GM21825 (cell line): ENCODE measurements around the gene UTP3.
"Not testable (repeated sequence)": the region's sequence is repeated elsewhere in the genome, so short reads cannot be mapped to it uniquely, and the experiment has no call there.

ENCODE experiments used
- ATAC-seq: cut with Tn5 transposase; IDR thresholded peaks from one replicate; pipeline ENCODE4 v1.9.1; 2021; ENCODE audit warnings: mild to moderate bottlenecking, moderate library complexity; ENCODE audit not compliant: unreplicated experiment

UTP3 gene

DNA sequence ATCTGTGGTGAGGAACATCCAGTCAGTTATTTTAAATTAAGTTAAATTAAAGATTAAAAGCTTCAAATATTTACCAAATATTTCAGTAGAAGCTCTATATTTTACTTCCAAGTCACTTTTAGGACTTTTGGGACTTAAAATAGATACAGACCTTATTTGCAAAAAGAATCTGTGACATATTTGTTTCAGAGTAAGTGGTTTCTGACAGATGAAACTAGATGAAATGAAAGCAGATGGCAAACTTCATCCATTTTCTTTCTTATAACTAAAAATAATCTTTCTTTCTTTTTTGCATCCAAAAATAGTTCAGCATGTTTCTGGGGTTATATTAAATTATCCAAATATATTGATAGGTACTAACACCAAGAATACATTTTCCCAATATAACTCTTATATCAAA lies 6.6 kb upstream of the UTP3 start:
- ATAC-seq = peak; percentile 34

DNA sequence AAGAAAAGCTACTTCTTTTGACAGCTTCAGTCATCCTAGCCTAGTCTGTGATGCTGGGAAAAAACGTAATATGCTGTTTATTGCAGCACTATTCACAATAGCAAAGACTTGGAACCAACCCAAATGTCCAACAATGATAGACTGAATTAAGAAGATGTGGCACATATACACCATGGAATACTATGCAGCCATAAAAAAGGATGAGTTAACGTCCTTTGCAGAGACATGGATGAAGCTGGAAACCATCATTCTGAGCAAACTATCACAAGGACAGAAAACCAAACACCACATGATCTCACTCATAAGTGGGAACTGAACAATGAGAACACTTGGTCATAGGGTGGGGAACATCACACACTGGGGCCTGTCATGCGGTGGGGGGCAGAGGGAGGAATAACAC lies 6.2 kb upstream of the UTP3 start:
- not testable (repeated sequence) for ATAC-seq

DNA sequence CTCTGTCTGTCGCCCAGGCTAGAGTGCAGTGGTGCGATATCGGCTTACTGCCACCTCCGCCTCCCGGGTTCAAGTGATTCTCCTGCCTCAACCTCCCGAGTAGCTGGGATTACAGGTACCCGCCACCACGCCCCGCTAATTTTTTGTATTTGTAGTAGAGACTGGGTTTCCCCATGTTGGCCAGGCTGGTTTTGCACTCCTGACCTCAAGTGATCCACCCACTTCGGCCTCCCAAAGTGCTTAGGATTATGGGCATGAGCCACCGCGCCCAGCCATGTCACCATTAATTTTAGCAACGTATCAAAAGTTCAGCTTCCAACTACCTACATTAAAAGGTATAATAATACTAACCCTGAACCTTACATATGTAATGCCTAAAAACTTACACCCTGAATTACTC lies 940 bp upstream of the UTP3 start:
- no peak for ATAC-seq

DNA sequence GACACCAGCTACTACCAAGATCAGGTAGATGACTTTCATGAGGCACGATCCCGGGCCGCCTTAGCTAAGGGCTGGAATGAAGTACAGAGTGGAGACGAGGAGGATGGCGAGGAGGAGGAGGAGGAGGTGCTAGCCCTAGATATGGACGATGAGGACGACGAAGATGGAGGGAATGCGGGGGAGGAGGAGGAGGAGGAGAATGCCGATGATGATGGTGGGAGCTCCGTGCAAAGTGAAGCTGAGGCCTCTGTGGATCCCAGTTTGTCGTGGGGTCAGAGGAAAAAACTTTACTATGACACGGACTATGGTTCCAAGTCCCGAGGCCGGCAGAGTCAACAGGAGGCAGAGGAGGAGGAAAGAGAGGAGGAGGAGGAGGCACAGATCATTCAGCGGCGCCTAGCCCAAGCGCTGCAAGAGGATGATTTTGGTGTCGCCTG lies 481 bp downstream of the UTP3 start:
- ATAC-seq = no peak

DNA sequence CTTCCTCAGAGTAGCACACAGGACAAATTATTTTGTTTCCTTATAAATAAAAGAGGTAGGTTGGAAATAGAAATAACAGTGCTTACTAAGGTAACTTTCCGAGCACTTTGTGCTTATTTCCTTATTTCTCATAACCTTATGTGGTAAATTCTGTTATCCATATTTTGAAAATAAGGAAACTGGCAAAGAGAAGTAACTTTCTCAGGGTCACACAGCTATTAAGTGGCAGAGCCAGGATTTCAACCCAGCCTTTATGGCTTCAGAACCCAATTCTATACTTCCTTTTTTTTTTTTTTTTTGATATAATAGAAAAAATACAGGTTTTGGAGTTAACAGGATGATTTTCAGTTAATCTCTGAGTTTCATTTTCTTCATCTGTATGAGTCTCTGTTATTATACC lies 3.3 kb downstream of the UTP3 start:
- no peak for ATAC-seq

DNA sequence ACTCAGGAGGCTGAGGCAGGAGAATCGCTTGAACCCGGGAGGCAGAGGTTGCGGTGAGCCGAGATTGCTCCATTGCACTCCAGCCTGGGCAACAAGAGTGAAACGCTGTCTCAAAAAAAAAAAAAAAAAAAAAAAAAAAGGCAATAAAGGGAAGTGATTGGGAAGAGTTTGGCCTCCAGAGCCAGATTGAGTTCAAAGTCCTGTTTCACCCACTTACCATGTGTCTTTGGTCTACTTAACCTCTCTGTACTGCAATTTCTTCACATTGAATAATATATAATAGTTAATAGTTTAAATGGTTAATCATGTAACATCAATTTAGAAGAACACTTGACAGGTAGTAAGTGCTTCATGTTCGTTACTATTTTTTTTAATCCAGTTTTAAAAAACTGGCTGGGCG lies 6.3 kb downstream of the UTP3 start:
- ATAC-seq = not testable (repeated sequence)

DNA sequence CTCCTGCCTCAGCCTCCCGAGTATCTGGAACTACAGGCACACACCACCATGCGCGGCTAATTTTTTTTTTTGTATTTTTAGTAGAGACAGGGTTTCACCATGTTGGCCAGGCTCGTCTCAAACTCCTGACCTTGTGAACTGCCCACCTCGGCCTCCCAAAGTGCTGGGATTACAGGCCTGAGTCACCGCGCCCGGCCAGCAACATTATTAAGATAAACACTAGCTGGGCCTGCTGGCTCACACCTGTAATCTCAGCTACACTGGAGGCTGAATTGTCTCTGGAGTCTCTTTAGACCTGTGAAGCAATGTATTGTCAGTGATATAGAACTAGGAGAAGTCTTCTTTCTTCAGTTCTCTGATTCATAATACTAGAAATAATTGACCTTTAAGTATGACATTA lies 10.1 kb downstream of the UTP3 start:
- not testable (repeated sequence) for ATAC-seq

DNA sequence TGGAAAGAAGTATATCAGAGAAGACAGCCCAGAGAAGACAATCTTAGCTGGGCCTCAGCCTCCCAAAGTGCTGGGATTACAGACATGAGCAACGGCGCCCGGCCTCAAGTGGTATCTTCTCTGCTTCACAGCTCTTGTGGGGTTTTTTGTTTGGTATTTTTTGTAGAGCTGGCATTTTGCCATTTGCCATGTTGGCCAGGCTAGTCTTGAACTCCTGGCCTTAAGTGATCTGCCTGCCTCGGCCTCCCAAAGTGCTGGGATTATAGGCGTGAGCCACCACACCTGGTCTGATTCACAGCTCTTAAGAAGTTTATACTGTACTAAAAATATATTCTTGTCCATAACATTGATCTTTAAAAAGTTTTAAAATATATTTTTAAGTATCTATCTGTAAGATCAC lies 12.4 kb downstream of the UTP3 start:
- ATAC-seq = no peak

DNA sequence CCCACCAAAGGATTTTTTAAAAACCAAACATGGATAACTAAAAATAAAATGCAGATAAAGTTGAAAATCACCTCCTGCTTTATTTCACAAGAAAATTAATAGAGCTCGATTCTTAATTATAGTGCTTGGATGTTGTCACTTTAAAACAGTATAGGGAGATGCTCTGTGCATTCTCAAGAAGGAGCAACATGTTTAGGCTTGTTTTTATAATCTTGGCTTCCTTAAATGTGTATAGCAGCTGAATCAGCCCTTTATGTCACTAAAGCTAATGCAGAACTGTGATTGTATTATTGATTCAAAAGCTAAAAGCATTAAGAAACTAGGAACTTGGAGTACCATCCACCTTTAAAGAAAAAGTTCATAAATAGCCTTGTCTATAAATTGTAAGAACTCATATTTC lies 12.9 kb downstream of the UTP3 start:
- ATAC-seq = no peak

DNA sequence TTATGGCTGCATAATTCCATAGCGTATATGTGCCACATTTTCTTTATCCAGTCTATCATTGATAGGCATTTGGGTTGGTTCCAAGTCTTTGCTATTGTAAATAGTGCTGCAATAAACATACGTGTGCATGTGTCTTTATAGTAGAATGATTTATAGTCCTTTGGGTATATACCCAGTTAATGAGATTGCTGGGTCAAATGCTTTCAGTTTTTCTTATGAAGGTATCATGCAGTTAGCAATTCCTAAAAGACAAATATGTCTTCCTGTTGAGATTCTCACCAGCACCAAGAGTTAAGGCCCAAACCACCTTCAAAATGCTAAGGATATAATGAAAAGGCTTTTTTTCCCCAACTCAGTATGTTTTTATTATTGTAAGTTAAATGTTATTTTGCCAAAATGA lies 14.3 kb downstream of the UTP3 start:
- ATAC-seq = not testable (repeated sequence)

DNA sequence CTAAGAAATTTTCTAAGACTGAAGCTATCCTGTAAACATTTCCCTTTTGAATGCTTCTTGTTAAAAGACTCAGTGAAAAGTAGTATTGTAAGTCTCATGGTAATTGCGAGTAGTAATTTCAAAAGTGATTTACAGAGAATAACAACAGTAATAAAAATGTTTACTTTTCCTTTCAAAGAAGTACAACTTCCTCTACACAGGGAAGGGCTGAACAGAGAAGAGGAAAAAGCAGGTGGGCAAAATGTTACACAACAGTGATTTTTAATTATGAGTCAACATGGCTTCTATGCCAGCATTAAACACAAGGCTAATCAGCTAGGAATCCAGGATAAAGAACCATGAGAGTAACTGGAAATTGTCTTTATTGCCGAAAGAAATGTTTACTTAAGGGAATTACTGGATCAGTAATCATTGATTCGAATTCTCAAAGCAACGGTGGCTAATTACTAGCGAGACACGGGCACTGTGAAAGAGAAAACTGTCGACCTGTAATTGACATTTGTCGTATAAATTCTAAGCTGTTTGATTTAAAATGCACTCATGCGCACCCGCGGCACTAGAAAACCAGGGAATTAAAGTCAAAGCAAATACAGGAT lies 15.4 kb downstream of the UTP3 start:
- no peak for ATAC-seq

DNA sequence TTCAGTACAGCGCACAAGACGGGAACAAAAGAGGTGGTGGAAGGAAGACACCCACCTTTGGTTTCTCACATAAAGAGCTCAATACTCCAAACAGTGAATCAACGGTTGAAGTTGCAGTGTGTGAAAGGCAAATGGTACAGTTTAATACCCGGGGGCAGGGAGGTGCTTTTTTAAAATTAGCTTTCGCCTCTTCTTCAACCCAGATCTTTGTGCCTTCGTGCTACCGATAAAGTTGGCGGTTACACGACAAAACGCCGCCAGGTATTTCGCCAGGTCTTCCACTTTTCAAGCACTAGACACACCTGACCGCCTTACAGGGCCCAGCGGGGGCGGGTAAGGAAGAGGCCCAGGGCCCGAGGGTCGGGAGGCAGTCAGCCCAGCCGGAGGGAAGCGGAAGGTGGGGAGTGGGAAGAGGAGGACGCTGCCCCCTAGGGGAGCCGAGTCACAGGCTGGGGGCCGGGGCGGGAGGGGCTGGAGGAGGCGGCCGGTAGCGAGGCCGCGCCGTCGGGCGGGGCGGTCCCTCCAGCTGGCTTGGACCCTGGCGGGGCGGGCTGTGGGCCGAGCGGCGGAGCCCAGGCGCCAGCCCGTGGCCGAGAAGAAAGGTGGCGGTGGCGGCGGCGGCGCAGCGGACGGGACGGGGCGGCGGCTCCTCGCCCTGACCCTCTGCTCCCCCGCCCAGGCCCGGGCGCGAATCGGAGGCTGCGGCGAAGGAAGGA lies 16.0 kb downstream of the UTP3 start:
- ATAC-seq = peak; percentile 72

DNA sequence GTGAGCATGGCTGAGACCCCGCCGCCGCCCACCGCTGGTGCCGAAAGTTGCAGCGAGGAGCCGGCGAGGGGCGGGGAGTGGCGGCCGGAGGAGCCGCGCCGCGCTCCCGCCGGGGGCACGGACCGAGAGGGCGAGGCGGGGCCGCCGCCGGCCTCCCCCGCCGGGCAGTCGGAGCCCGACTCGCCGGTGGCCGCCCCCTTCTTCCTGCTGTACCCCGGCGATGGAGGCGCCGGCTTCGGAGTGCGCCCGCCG lies 16.5 kb downstream of the UTP3 start:
- ATAC-seq = peak; percentile 37

DNA sequence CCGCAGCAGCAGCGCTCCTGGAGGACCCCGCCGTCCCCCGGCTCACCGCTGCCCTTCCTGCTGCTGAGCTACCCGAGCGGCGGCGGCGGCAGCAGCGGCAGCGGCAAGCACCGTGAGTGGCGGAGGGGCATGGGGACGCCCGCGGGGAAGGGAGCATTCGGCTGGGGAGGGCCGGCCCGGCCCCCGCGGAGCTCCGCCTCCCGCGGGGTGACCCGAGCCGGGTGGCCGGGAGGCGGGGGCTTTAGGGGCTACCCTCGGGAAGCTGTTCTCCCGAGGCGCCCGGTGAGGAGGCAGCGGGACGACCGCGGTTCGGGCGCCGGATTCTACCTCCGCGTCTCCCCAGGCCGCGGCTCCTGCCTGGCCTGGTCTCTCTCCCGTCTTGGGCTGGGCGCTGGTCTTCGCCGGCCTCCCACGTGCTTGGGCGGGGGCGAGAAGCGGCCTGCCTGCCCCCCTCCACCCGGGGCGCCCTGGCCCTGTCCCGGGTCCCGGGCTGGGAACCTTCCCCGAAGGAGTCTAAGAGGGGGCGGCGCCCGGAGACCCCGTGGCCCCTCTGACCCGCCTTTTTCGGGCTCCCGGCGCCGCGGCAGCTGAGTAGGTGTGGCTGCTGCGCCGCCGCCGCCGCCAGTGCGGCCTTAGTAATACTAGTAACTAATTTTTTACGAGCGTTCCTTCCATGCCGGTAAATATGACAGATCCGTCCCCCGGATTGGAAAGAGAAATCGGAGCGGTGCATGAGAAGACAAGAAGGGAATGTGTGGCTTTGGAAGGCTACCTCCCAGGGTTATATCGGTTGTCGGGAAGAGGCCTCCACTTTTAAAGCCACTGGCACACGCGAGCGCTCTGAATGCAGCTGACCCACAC lies 17.1 kb downstream of the UTP3 start:
- ATAC-seq = peak; percentile 54

DNA sequence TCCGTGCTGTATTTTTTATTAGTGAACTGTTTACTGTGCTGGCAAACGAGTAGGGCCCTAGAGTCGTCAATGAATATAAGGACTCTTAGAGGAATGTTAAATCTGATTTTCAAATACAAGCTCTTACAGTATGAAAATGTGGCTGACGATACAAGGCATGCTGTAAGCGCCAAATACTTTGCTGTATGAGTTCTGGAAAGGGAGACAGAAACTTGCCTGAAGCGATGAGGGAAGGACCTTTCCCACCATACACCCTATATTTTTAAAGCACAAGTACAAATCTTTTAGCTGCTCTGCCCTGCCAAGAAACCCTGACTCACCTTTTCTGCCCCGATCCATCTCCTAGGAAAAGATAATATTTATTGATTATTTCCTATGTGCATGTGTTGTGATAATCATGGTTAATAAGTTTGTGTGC lies 17.7 kb downstream of the UTP3 start:
- ATAC-seq = no peak

DNA sequence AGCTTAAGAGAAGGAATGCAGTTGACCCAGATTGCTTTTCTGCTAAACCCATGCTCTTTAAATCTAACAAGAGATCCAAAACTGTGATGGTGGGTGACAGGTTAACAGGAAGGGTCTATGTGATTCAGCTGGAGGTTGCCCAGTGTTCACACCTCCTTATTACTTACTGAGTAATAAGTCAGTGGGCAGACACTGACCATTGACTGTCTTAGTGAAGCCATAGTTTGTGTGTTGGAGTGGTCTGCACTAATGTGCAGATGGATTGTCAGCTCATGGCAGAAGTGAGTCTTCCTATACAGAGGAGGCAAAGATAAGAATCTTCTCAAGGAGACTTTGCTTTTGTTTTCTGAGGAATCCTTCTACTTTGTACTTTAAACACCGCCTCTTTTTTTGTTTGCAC lies 18.2 kb downstream of the UTP3 start:
- no peak for ATAC-seq

DNA sequence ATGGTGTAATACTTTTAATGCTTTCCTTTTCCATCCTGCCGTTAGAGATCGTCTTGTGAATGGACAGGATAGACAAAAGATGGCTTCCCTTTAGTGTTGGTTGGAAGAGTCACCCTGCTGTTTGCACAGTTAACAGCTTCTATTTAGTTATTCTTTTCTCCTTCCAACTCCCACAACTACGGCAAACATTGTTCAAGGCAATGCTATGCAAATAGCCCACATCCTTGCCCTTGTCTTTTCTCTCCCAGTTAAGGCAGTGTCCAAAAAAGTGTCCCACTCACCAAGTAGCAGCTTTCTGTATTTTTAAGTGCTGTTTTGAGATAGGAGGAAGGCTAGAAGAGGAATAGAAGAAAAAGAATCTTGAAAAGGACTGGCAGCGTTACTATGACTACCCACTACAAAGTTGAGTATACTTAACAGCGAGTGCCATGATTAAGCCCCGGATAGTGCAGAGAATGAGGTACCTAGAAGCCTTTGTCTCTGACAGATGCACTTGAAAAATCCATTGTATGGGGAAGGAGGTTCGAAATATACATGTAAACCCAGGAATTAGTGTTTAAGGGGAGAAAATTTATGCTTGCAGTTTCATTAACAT lies 21.4 kb downstream of the UTP3 start:
- no peak for ATAC-seq

DNA sequence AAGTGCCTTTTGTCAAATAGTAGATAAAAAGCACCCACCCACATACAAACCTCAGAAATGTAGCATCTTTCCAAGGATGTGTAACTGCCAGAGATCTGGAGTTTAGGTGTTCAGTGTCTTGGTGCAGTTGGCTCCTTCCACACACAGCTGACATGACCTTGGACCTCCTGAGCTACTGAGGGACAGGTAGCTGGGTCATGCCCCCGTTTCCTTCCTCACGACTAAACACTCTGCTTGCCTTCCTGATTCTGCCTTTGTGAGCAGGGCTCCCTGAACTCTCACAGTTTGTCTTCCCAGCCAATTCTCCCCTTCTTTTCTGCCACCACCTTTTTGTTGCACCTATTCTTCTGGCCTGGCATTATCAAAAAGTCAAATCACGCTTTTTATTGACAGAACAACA lies 23.3 kb downstream of the UTP3 start:
- no peak for ATAC-seq

DNA sequence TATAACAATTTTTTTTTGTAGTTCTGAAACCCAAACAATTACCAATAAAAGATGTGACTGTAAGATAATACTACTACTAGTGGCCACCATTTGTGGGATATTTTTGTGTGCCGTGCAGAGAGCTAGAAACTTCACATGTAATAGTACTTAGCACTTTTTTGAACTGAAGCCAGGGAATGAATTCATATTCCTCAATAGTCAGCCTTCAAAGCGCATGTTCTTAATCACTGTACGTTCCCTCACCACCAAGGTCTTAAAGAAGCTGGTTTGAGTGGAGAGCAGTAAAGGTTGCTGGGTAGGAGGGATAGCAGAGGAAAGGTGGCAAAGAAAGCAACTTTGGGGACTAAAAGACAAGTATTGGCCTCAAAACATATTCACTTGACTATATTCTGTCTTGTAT lies 23.8 kb downstream of the UTP3 start:
- no peak for ATAC-seq

DNA sequence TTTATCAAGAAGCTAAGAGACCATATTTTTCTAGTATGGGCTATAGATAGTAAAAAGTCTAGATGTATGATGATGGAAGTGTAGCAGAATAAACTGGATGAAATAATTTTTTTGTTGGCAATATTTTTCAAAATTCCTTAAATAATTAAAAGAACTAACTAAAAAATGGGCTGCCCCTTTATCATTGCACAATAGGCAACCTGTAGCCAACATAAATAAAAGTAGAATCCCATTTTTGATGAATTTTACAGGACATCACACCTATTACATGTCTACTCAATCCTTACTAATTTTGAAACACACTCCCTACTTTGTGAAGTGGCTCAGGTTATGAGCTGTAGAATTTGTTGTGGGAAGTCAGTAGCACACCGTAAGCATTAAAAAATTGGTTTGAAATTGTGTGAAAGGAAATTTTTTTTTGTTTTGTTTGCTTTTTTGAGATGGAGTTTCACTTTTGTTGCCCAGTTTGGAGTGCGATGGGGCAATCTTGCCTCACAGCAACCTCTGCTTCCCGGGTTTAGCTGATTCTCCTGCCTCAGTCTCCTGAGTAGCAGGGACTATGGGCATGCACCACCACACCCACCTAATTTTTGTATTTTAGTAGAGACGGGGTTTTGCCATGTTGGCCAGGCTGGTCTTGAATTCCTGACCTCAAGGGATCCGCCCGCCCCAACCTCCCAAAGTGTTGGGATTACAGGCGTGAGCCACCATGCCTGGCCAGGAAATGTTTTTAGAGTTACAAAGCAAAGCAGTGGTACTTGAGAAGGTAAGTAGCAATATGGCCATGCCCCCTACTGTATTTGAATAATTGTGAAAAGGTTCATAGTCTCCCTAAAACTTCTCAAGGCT lies 24.5 kb downstream of the UTP3 start:
- ATAC-seq = no peak
